ENCODE data around the gene VWF. TPM values are rescaled to one million over a fixed set of nuclear protein-coding genes. Genes with fewer than 3 reads are reported as not detected.

VWF gene
- total RNA-seq, 1 donor: 0.72 TPM

GRCh38 chr12:6096527-6096926 lies 27.9 kb downstream of the VWF start:
- H3K79me2 ChIP-seq (ENCODE audit: insufficient read depth, low read length): no peaks in the 10 kb centered on the region
- H3K27me3 ChIP-seq (ENCODE audit: insufficient read depth, low read length): no peaks in the 10 kb centered on the region
- DNase-seq (ENCODE audit: insufficient read length, low spot score, missing footprints): no peak
- H3K4me1 ChIP-seq (ENCODE audit: insufficient read depth, low read length): peaks cover 24% of the 10 kb centered on the region
- TF ChIP-seq CTCF (IDR thresholded peaks at IDR 0.05; ENCODE audit: extremely low read depth, low read depth, low read length): no peak
- no peaks in the 10 kb centered on the region for H3K36me3 ChIP-seq (ENCODE audit: insufficient read depth, low read length)
- H2AFZ ChIP-seq (ENCODE audit: low read length): no peak overlapping the region
- H4K20me1 ChIP-seq (ENCODE audit: insufficient read depth, low read length): no peaks in the 10 kb centered on the region
- H3K4me2 ChIP-seq (ENCODE audit: insufficient read depth, low read length): no peak overlapping the region
- H3K4me3 ChIP-seq (ENCODE audit: insufficient read depth, low read length): no peak overlapping the region
- no peaks in the 10 kb centered on the region for H3K9me3 ChIP-seq (ENCODE audit: low read depth, low read length)
- H3K27ac ChIP-seq (ENCODE audit: low read depth, low read length): no peak overlapping the region

GRCh38 chr12:6095269-6095668 lies 29.2 kb downstream of the VWF start:
- H3K4me1 ChIP-seq (ENCODE audit: insufficient read depth, low read length): peaks cover 24% of the 10 kb centered on the region
- H4K20me1 ChIP-seq (ENCODE audit: insufficient read depth, low read length): no peaks in the 10 kb centered on the region
- no peak overlapping the region for H2AFZ ChIP-seq (ENCODE audit: low read length)
- no peaks in the 10 kb centered on the region for H3K27me3 ChIP-seq (ENCODE audit: insufficient read depth, low read length)
- no peak overlapping the region for H3K27ac ChIP-seq (ENCODE audit: low read depth, low read length)
- no peaks in the 10 kb centered on the region for H3K79me2 ChIP-seq (ENCODE audit: insufficient read depth, low read length)
- H3K36me3 ChIP-seq (ENCODE audit: insufficient read depth, low read length): no peaks in the 10 kb centered on the region
- DNase-seq (ENCODE audit: insufficient read length, low spot score, missing footprints): no peak
- TF ChIP-seq CTCF (IDR thresholded peaks at IDR 0.05; ENCODE audit: extremely low read depth, low read depth, low read length): no peak
- H3K4me3 ChIP-seq (ENCODE audit: insufficient read depth, low read length): no peak overlapping the region
- H3K4me2 ChIP-seq (ENCODE audit: insufficient read depth, low read length): no peak overlapping the region
- no peaks in the 10 kb centered on the region for H3K9me3 ChIP-seq (ENCODE audit: low read depth, low read length)

- Histone ChIP-seq H3K4me1 (ENCODE audit: insufficient read depth, low read length) (peaks cover 34% of the 10 kb centered on the region), H3K4me2 (ENCODE audit: insufficient read depth, low read length) (peak overlapping the region; percentile 65), H3K36me3 (ENCODE audit: insufficient read depth, low read length) (no peaks in the 10 kb centered on the region), H3K27ac (ENCODE audit: low read depth, low read length) (peak overlapping the region; percentile 58), H2AFZ (ENCODE audit: low read length) (no peak overlapping the region), H3K9me3 (ENCODE audit: low read depth, low read length) (no peaks in the 10 kb centered on the region), H3K27me3 (ENCODE audit: insufficient read depth, low read length) (no peaks in the 10 kb centered on the region), H3K4me3 (ENCODE audit: insufficient read depth, low read length) (peak overlapping the region; percentile 27), H4K20me1 (ENCODE audit: insufficient read depth, low read length) (no peaks in the 10 kb centered on the region), H3K79me2 (ENCODE audit: insufficient read depth, low read length) (no peaks in the 10 kb centered on the region)
- TF ChIP-seq CTCF (IDR thresholded peaks at IDR 0.05; ENCODE audit: extremely low read depth, low read depth, low read length): no peak
- DNase-seq (ENCODE audit: insufficient read length, low spot score, missing footprints): no peak
Measured at GRCh38 chr12:6093764-6094163, 30.7 kb downstream of the VWF start.

GRCh38 chr12:6092784-6093722 lies 31.4 kb downstream of the VWF start:
- no peaks in the 10 kb centered on the region for H3K9me3 ChIP-seq (ENCODE audit: low read depth, low read length)
- peak overlapping the region; percentile 27 for H3K4me3 ChIP-seq (ENCODE audit: insufficient read depth, low read length)
- peak overlapping the region; percentile 58 for H3K27ac ChIP-seq (ENCODE audit: low read depth, low read length)
- no peaks in the 10 kb centered on the region for H4K20me1 ChIP-seq (ENCODE audit: insufficient read depth, low read length)
- no peaks in the 10 kb centered on the region for H3K79me2 ChIP-seq (ENCODE audit: insufficient read depth, low read length)
- TF ChIP-seq CTCF (IDR thresholded peaks at IDR 0.05; ENCODE audit: extremely low read depth, low read depth, low read length): no peak
- peak; percentile 94 for DNase-seq (ENCODE audit: insufficient read length, low spot score, missing footprints)
- H2AFZ ChIP-seq (ENCODE audit: low read length): peak overlapping the region; percentile 53
- H3K27me3 ChIP-seq (ENCODE audit: insufficient read depth, low read length): no peaks in the 10 kb centered on the region
- H3K4me1 ChIP-seq (ENCODE audit: insufficient read depth, low read length): peaks cover 39% of the 10 kb centered on the region
- H3K36me3 ChIP-seq (ENCODE audit: insufficient read depth, low read length): no peaks in the 10 kb centered on the region
- peak overlapping the region; percentile 65 for H3K4me2 ChIP-seq (ENCODE audit: insufficient read depth, low read length)

All from osteoblast (primary cell).